Spleen (tissue), 11 donors: ENCODE data around the gene HHIP. TPM values are rescaled to one million over a fixed set of nuclear protein-coding genes. Genes with fewer than 3 reads are reported as not detected.

Experiments used
- DNase-seq: peaks from one replicate; pipeline ENCODE4 v3.0.0-alpha.2; 2020
- H3K27ac ChIP-seq, 8 donors: fragments of 200-600 bp; sonication (generic) in 7 of 8; 1 replicate in 4 of 8; 2 replicates in 4 of 8; pipeline versions ENCODE4 v1.5.0 to v1.8.0; 2016 to 2021; ENCODE audit warnings: inconsistent platforms in 4 of 8, mild to moderate bottlenecking in 4 of 8, moderate library complexity in 1 of 8
- H3K27me3 ChIP-seq, 7 donors: fragments of 200-600 bp; sonication (generic) in 6 of 7; replicated peaks in 1 of 7; 1 replicate in 4 of 7; 2 replicates in 3 of 7; pipeline versions ENCODE4 v1.5.0 to v1.8.0; 2016 to 2021; ENCODE audit warnings: inconsistent platforms in 3 of 7, mild to moderate bottlenecking in 1 of 7
- H3K36me3 ChIP-seq, 6 donors: fragments of 200-600 bp; sonication (generic) in 5 of 6; 1 replicate in 4 of 6; 2 replicates in 2 of 6; pipeline versions ENCODE4 v1.5.0 to v1.8.0; 2016 to 2021; ENCODE audit warnings: inconsistent platforms in 2 of 6
- H3K4me1 ChIP-seq, 6 donors: fragments of 200-600 bp; sonication (generic) in 5 of 6; 1 replicate in 3 of 6; 2 replicates in 3 of 6; pipeline versions ENCODE4 v1.5.0 to v1.8.0; 2016 to 2021; ENCODE audit warnings: inconsistent platforms in 3 of 6
- H3K4me3 ChIP-seq, 8 donors: fragments of 200-600 bp; sonication (generic) in 7 of 8; 1 replicate in 4 of 8; 2 replicates in 4 of 8; pipeline versions ENCODE4 v1.5.0 to v1.8.0; 2016 to 2021; ENCODE audit warnings: inconsistent platforms in 4 of 8, mild to moderate bottlenecking in 4 of 8, moderate library complexity in 2 of 8
- H3K9me3 ChIP-seq, 8 donors: fragments of 200-600 bp; sonication (generic) in 7 of 8; 1 replicate in 4 of 8; 2 replicates in 4 of 8; pipeline versions ENCODE4 v1.5.0 to v1.8.0; 2016 to 2021; ENCODE audit warnings: inconsistent platforms in 4 of 8
- CTCF ChIP-seq, 11 experiments: fragments of 200-600 bp in 7 of 11; fragments of 450-650 bp in 4 of 11; sonication (generic) in 4 of 11; IDR thresholded peaks in 8 of 11; conservative IDR thresholded peaks in 3 of 11; 1 replicate in 7 of 11; 2 replicates in 4 of 11; pipeline versions ENCODE4 v1.4.0 to v1.8.0; 2016 to 2021; ENCODE audit warnings: antibody characterized with exemption in 11 of 11, inconsistent platforms in 4 of 11, mild to moderate bottlenecking in 1 of 11
- POLR2A ChIP-seq, 3 donors: fragments of 450-650 bp; IDR thresholded peaks; one replicate each; pipeline ENCODE4 v1.5.1; 2017; ENCODE audit warnings: antibody characterized with exemption in 3 of 3, mild to moderate bottlenecking in 1 of 3
- POLR2AphosphoS5 ChIP-seq, 3 donors: sonication (generic); formaldehyde crosslinking; IDR thresholded peaks; one replicate each; pipeline ENCODE4 v1.5.1; 2017; ENCODE audit warnings: antibody characterized with exemption in 3 of 3
- WGBS, 5 donors: extraction: QIAGEN DNeasy Blood & Tissue Kit in 3 of 5; methylation state at CpG; one replicate each; pipeline versions ENCODE4 v1.1.5 to v1.1.7; 2013 to 2018; 5-methylcytosine and 5-hydroxymethylcytosine counted together
- intact Hi-C: fragments of 100-400 bp; cut with DNase I; formaldehyde crosslinking; loops from one replicate; pipeline ENCODE4 v1.15.0; 2023; ENCODE audit warnings: low total_unique reads
- polyA plus RNA-seq, 3 donors: library from polyadenylated mRNA; stranded (reverse); fragments of 200-250 nt; gene quantifications; one replicate each; pipeline ENCODE4 v1.2.1, GENCODE V29; 2013
- total RNA-seq, 7 donors: library from RNA; depleted of rRNA in 3 of 7; stranded (reverse); fragments of >200 nt in 3 of 7; fragmentation: NEBNext Ultra II Directional in 4 of 7; extraction: Animal tissue kit (Norgen Biotek cat#: 25700) in 4 of 7; gene quantifications; one replicate each; pipeline versions ENCODE4 v1.1.0 to v1.2.1, GENCODE V29; 2016 to 2021
- donor health status: healthy with polysubstance abuse.
- donor health status: DM: no; HTN: no; CAD: no; lungs with moderate emphysema.
- donor health status: DM: no; HTN: no; CAD: no.
- donor health status: Bipolar disorder and iron deficiency.
- donor health status: healthy.
- donor health status: DM: no; HTN: no; CAD: no.
- donor health status: DM: yes; HTN: yes; CAD: no.

Gene HHIP
- total and polyA plus RNA-seq, 10 donors, result not detected

- Histone ChIP-seq H3K27ac (no peak overlapping the region), H3K4me1 (peaks cover 4 to 26% (median 18%) of the 10 kb centered on the region in 6 donors), H3K36me3 (no peaks in the 10 kb centered on the region), H3K27me3 (peaks cover 0 to 64% (median 42%) of the 10 kb centered on the region in 7 donors), H3K9me3 (no peaks in the 10 kb centered on the region), H3K4me3 (no peak overlapping the region)
- 86 to 97% (median 95%) methylated on average over 1 of the region's 1 CpG for WGBS, 5 donors
- intact Hi-C loops, result no loop called here
- TF ChIP-seq CTCF (IDR thresholded peaks at IDR 0.05 in 8 of 11, conservative IDR thresholded peaks at IDR 0.05 in 3 of 11) (no peak), POLR2AphosphoS5 (IDR thresholded peaks at IDR 0.05) (no peak), POLR2A (IDR thresholded peaks at IDR 0.05) (no peak)
- DNase-seq, result no peak
These were observed 3.7 kb downstream of the HHIP start for GRCh38 chr4:144649646-144650045.

GRCh38 chr4:144650311-144651005 lies 4.5 kb downstream of the HHIP start:
- intact Hi-C loops, result no loop called here
- WGBS, 5 donors, result 77 to 85% (median 78%) methylated on average over 5 of the region's 5 CpGs
- H3K27me3 ChIP-seq, result peaks cover 0 to 56% (median 35%) of the 10 kb centered on the region in 7 donors
- H3K4me3 ChIP-seq, result no peak overlapping the region
- no peak for DNase-seq
- H3K27ac ChIP-seq, result no peak overlapping the region
- H3K36me3 ChIP-seq, result no peaks in the 10 kb centered on the region
- peaks cover 4 to 22% (median 17%) of the 10 kb centered on the region in 6 donors for H3K4me1 ChIP-seq
- TF ChIP-seq CTCF (IDR thresholded peaks at IDR 0.05 in 8 of 11, conservative IDR thresholded peaks at IDR 0.05 in 3 of 11) (no peak), POLR2AphosphoS5 (IDR thresholded peaks at IDR 0.05) (no peak), POLR2A (IDR thresholded peaks at IDR 0.05) (no peak)
- no peaks in the 10 kb centered on the region for H3K9me3 ChIP-seq

GRCh38 chr4:144653781-144654545 lies 8.0 kb downstream of the HHIP start:
- Histone ChIP-seq H3K4me1 (no peaks in the 10 kb centered on the region), H3K27me3 (peaks cover 0 to 21% (median 0%) of the 10 kb centered on the region in 7 donors), H3K27ac (no peak overlapping the region), H3K4me3 (no peak overlapping the region), H3K36me3 (no peaks in the 10 kb centered on the region), H3K9me3 (no peaks in the 10 kb centered on the region)
- WGBS, 5 donors, result 73 to 84% (median 77%) methylated on average over 4 of the region's 4 CpGs
- DNase-seq, result no peak
- TF ChIP-seq POLR2AphosphoS5 (IDR thresholded peaks at IDR 0.05) (no peak), POLR2A (IDR thresholded peaks at IDR 0.05) (no peak), CTCF (IDR thresholded peaks at IDR 0.05 in 8 of 11, conservative IDR thresholded peaks at IDR 0.05 in 3 of 11) (no peak)
- intact Hi-C loops, result no loop called here

- H3K4me1 ChIP-seq, result no peaks in the 10 kb centered on the region
- WGBS, 5 donors, result 79 to 90% (median 85%) methylated on average over 2 of the region's 2 CpGs
- no peak overlapping the region for H3K4me3 ChIP-seq
- peaks cover 0 to 6% (median 0%) of the 10 kb centered on the region in 7 donors for H3K27me3 ChIP-seq
- no peaks in the 10 kb centered on the region for H3K36me3 ChIP-seq
- TF ChIP-seq POLR2A (IDR thresholded peaks at IDR 0.05), result no peak
- no peak for TF ChIP-seq CTCF (IDR thresholded peaks at IDR 0.05 in 8 of 11, conservative IDR thresholded peaks at IDR 0.05 in 3 of 11)
- TF ChIP-seq POLR2AphosphoS5 (IDR thresholded peaks at IDR 0.05), result no peak
- no peak for DNase-seq
- no peak overlapping the region for H3K27ac ChIP-seq
- H3K9me3 ChIP-seq, result no peaks in the 10 kb centered on the region
- intact Hi-C loops, result no loop called here
These were observed 9.5 kb downstream of the HHIP start for GRCh38 chr4:144655491-144655890.
